Measurements from ENCODE around the gene ST6GALNAC4. TPM values are rescaled to one million over a fixed set of nuclear protein-coding genes. Genes with fewer than 3 reads are reported as not detected.

Gene ST6GALNAC4
- total RNA-seq, 4 donors from 2014 or later: 4.6 to 28.5 (median 16.5) TPM

DNA sequence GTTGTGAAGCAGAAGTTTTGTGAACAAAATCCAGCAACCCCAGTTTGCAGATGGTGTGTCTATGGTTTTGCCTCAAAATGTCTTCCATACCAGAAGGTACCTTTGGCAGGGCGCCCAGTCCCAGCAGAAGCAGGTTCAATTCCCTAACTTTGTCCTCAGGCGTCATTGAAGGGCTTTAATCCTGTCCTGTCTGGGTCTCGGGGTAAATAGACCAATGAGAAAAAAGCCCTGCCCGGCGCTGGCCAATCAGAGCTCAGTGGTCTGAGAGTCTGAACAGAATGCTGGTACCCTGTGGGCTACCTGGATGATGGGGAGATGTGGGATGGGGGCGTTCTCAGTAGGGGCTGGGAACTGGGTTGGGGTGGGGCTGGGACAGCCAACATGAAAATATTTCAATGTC, 6.2 kb upstream of the ST6GALNAC4 start:
- intact Hi-C loops (cut with DNase I; ENCODE audit: low total_unique reads): loop anchor here (5.0 to 10.0 kb wide), 3 partner anchors 186 to 418 kb away; partner anchors contain the start of gene TOR2A
- TF ChIP-seq, protein P1, sequence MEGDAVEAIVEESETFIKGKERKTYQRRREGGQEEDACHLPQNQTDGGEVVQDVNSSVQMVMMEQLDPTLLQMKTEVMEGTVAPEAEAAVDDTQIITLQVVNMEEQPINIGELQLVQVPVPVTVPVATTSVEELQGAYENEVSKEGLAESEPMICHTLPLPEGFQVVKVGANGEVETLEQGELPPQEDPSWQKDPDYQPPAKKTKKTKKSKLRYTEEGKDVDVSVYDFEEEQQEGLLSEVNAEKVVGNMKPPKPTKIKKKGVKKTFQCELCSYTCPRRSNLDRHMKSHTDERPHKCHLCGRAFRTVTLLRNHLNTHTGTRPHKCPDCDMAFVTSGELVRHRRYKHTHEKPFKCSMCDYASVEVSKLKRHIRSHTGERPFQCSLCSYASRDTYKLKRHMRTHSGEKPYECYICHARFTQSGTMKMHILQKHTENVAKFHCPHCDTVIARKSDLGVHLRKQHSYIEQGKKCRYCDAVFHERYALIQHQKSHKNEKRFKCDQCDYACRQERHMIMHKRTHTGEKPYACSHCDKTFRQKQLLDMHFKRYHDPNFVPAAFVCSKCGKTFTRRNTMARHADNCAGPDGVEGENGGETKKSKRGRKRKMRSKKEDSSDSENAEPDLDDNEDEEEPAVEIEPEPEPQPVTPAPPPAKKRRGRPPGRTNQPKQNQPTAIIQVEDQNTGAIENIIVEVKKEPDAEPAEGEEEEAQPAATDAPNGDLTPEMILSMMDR (IDR thresholded peaks at IDR 0.05): no peak
- TF ChIP-seq POLR2A (IDR thresholded peaks at IDR 0.05): no peak
- no peak for DNase-seq (ENCODE audit: low spot score in 2 of 2)
- WGBS, 2 donors: 65 to 70% methylated on average over 6 of the region's 6 CpGs
- no peak overlapping the region for H3K4me3 ChIP-seq (ENCODE audit: low read depth, poor library complexity, severe bottlenecking)

DNA sequence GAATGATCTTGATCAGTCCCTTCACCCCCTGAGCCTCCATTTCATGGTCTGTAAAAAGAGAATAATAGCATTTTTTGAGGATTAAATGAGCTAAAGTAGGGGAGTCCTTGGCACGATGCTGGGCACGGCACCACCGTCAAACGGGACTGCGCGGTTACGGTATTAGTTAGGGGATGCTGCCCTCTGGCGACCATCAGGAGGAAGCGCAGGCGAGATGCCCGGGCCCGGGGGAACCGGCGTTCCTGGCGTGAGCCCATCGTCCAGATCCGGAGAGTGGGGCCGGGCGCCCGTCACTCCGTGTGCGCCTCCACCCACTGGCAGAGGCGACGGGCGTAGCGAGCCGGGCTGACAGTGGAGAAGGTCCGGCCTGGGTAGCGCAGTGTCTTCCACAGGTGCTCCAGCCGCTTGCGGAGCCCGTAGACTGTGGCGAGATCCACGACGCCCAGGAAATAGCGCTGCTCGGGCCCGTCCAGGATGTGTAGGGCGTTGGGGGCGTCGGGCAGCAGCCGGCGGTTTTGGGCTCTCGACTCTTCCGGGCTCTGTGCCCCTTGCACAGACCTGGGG, 4.8 kb upstream of the ST6GALNAC4 start:
- no peak overlapping the region for H3K4me3 ChIP-seq (ENCODE audit: low read depth, poor library complexity, severe bottlenecking)
- DNase-seq (ENCODE audit: low spot score in 2 of 2): peak in 1 of 2 donors; percentile 96
- intact Hi-C loops (cut with DNase I; ENCODE audit: low total_unique reads): loop anchor here (5.0 to 10.0 kb wide), 3 partner anchors 184 to 417 kb away; partner anchors contain the start of gene TOR2A
- TF ChIP-seq, protein P1 (IDR thresholded peaks at IDR 0.05): peak in 1 of 3 donors; percentile 90
- TF ChIP-seq POLR2A (IDR thresholded peaks at IDR 0.05): no peak
- WGBS, 2 donors: 0 to 8% methylated on average over 12 to 33 of the region's 45 CpGs

DNA sequence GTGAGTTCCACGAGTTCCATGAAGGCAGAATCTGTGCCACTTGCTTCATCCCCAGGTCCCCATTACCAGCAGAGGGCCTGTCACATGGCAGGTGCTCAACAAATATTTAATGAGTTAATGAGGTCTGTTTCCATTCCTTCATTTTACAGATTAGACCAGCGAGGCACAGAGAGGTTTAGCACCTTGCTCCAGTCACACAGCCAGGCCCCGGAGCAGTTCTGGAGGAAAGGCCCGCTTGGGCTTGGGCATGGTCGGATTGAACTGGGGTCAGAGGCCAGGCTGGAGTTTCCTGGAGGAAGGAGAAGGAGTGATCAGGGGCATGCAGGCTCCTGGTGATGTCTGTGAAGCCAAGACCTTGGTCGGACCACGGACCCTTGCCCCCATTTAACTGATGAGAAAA, 4.0 kb upstream of the ST6GALNAC4 start:
- H3K4me3 ChIP-seq (ENCODE audit: low read depth, poor library complexity, severe bottlenecking): no peak overlapping the region
- WGBS, 2 donors: 85 to 90% methylated on average over 7 of the region's 7 CpGs
- intact Hi-C loops (cut with DNase I; ENCODE audit: low total_unique reads): loop anchor here (5.0 to 10.0 kb wide), 3 partner anchors 183 to 416 kb away; partner anchors contain the start of gene TOR2A
- TF ChIP-seq, protein P1 (IDR thresholded peaks at IDR 0.05): no peak
- no peak for TF ChIP-seq POLR2A (IDR thresholded peaks at IDR 0.05)
- no peak for DNase-seq (ENCODE audit: low spot score in 2 of 2)

DNA sequence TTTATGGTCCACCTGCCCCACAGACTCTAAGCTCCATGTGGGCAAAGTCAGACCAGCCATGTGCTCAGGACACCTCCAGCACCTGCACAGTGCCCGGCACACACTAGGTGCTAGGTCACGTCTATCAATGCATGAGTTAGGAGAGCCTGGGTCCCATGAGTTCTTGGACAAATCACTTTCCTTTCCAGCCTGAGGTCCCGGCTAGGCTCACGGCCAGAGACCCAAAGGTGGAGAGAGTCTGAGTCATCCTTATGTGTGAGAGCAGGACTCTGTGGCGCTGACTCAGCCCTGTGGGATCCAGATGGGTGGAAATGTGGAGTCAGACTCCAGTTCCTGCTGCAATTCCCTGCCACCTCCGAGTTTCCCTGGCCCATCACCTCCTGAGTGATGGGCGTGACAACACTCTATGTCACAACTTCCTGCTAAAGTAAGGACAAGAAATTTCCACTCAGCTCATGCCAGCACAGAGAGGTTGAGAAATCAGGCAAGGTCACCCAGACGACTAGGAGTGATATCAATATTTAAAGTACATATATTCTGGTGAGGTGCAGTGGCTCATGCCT, 2.5 kb upstream of the ST6GALNAC4 start:
- intact Hi-C loops (cut with DNase I; ENCODE audit: low total_unique reads): no loop called here
- TF ChIP-seq, protein P1 (IDR thresholded peaks at IDR 0.05): no peak
- no peak for TF ChIP-seq POLR2A (IDR thresholded peaks at IDR 0.05)
- no peak overlapping the region for H3K4me3 ChIP-seq (ENCODE audit: low read depth, poor library complexity, severe bottlenecking)
- peak; percentile 95 to 98 for DNase-seq (ENCODE audit: low spot score in 2 of 2)
- 23 to 31% methylated on average over 8 of the region's 8 CpGs for WGBS, 2 donors

DNA sequence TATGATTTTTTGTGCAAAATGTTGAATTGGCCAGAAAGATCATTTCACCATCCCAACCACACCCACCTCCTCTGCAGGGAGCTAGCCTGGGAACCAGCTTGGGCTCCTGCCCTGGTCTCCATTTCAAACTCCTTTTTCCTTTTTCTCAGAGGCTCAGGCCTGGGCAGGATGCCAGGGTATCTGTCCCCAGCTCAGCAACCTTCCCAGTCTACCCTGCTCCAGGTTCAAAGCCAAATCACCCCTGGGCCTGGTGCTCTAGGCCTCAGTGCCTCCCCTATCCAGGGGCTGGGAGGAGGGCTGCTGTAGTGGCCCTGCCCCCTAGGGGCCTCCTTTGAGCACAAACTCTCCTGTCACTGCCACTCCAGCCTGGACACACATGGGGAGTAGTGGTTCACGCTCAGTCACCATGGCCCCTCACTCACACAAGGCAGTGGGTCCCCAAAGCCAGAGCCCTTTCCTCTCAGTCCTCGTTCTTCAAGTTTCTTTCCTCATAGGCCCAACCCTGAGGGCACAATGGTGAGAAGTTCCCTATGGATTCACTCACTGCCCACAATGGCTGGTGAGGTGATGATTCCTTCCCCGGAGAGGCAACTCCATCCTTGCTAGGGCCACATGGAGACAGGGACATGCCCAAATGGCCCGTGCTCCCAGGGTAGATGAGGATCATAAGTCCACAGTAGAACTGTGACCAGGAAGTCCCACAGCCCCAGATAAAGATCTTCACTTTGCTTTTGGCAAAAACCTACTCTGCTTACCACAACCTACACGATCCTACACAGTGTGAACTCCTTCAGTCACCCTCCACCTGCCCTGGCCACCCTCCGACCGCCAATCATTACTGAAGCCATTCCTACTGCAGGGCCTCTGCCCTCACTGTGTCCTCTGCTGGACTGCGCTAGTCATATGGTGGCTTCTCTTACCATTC, 1.6 kb upstream of the ST6GALNAC4 start:
- intact Hi-C loops (cut with DNase I; ENCODE audit: low total_unique reads): no loop called here
- peak in 1 of 2 donors; percentile 68 for DNase-seq (ENCODE audit: low spot score in 2 of 2)

More for the DNA sequence above, 1.6 kb upstream of the ST6GALNAC4 start:
- 85 to 86% methylated on average over 8 of the region's 8 CpGs for WGBS, 2 donors
- H3K4me3 ChIP-seq (ENCODE audit: low read depth, poor library complexity, severe bottlenecking): no peak overlapping the region
- TF ChIP-seq, protein P1 (IDR thresholded peaks at IDR 0.05): no peak
- TF ChIP-seq POLR2A (IDR thresholded peaks at IDR 0.05): no peak

Measured in lower leg skin (tissue), 4 donors.